Left renal cortex interstitium (tissue), 4 donors: ENCODE measurements around the gene SERINC3. TPM values are rescaled to one million over a fixed set of nuclear protein-coding genes. Genes with fewer than 3 reads are reported as not detected.

ENCODE experiments used
- DNase-seq, 4 donors: peaks; one replicate each; pipeline ENCODE4 v3.0.0-alpha.2; 2013; ENCODE audit warnings: low read depth in 4 of 4, low spot score in 2 of 4, missing footprints in 1 of 4
- polyA plus RNA-seq, 4 donors: library from polyadenylated mRNA; unstranded; fragments of 120-200 nt; gene quantifications; one replicate each; pipeline ENCODE4 v1.2.1, GENCODE V29; 2013; ENCODE audit not compliant: insufficient read length in 4 of 4

The SERINC3 gene
- polyA plus RNA-seq, 4 donors = 65.5 to 78.8 (median 67.3) TPM

GRCh38 chr20:44468044-44468782 is 53.7 kb downstream of the SERINC3 start:
- no peak for DNase-seq

GRCh38 chr20:44467289-44467883 is 54.5 kb downstream of the SERINC3 start:
- no peak for DNase-seq

GRCh38 chr20:44465001-44465560 is 56.8 kb downstream of the SERINC3 start:
- no peak for DNase-seq

GRCh38 chr20:44464514-44464913 is 57.4 kb downstream of the SERINC3 start:
- DNase-seq = no peak

- DNase-seq = no peak
Measured at GRCh38 chr20:44463466-44463865, 58.4 kb downstream of the SERINC3 start.

GRCh38 chr20:44461803-44462174 is 60.1 kb downstream of the SERINC3 start:
- no peak for DNase-seq

- DNase-seq = no peak
Measured at GRCh38 chr20:44461142-44461802, 60.6 kb downstream of the SERINC3 start.

GRCh38 chr20:44460795-44461141 is 61.1 kb downstream of the SERINC3 start:
- no peak for DNase-seq

GRCh38 chr20:44459271-44459670 is 62.6 kb downstream of the SERINC3 start:
- no peak for DNase-seq

- DNase-seq = no peak
Measured at GRCh38 chr20:44457016-44457415, 64.9 kb downstream of the SERINC3 start.

- no peak for DNase-seq
Measured at GRCh38 chr20:44456611-44457010, 65.3 kb downstream of the SERINC3 start.

- DNase-seq = no peak
Measured at GRCh38 chr20:44455126-44455525, 66.7 kb downstream of the SERINC3 start.

- DNase-seq = no peak
Measured at GRCh38 chr20:44454306-44454963, 67.4 kb downstream of the SERINC3 start.

- DNase-seq = no peak
Measured at GRCh38 chr20:44450903-44451450, 70.9 kb downstream of the SERINC3 start.

GRCh38 chr20:44450281-44450889 is 71.5 kb downstream of the SERINC3 start:
- DNase-seq = no peak

- DNase-seq = no peak
Measured at GRCh38 chr20:44449864-44450263, 72.0 kb downstream of the SERINC3 start.

GRCh38 chr20:44448753-44449546 is 72.9 kb downstream of the SERINC3 start:
- no peak for DNase-seq

- DNase-seq = no peak
Measured at GRCh38 chr20:44447827-44448419, 73.9 kb downstream of the SERINC3 start.
